ENCODE data around the gene MTUS2.

Gene MTUS2

GRCh38 chr13:29117663-29118062 is 297.5 kb downstream of the MTUS2 start:
- no peak for DNase-seq

- no peak for DNase-seq
Observed at GRCh38 chr13:29118471-29118870, 298.3 kb downstream of the MTUS2 start.

GRCh38 chr13:29125191-29125933 is 305.2 kb downstream of the MTUS2 start:
- DNase-seq: no peak

- no peak for DNase-seq
Observed at GRCh38 chr13:29125934-29126424, 305.8 kb downstream of the MTUS2 start.

- DNase-seq: no peak
Observed at GRCh38 chr13:29129616-29130015, 309.5 kb downstream of the MTUS2 start.

- DNase-seq: no peak
Observed at GRCh38 chr13:29131159-29131558, 311.0 kb downstream of the MTUS2 start.

GRCh38 chr13:29131881-29132668 is 311.9 kb downstream of the MTUS2 start:
- no peak for DNase-seq

- no peak for DNase-seq
Observed at GRCh38 chr13:29136341-29136740, 316.2 kb downstream of the MTUS2 start.

- no peak for DNase-seq
Observed at GRCh38 chr13:29137016-29137415, 316.9 kb downstream of the MTUS2 start.

- DNase-seq: no peak
Observed at GRCh38 chr13:29137995-29138394, 317.9 kb downstream of the MTUS2 start.

- DNase-seq: no peak
Observed at GRCh38 chr13:29140277-29140676, 320.1 kb downstream of the MTUS2 start.

- no peak for DNase-seq
Observed at GRCh38 chr13:29143847-29144246, 323.7 kb downstream of the MTUS2 start.

- no peak for DNase-seq
Observed at GRCh38 chr13:29154390-29154789, 334.3 kb downstream of the MTUS2 start.

- no peak for DNase-seq
Observed at GRCh38 chr13:29156136-29156535, 336.0 kb downstream of the MTUS2 start.

- DNase-seq: no peak
Observed at GRCh38 chr13:29159871-29160270, 339.7 kb downstream of the MTUS2 start.

GRCh38 chr13:29160862-29161261 is 340.7 kb downstream of the MTUS2 start:
- no peak for DNase-seq

GRCh38 chr13:29161676-29162075 is 341.5 kb downstream of the MTUS2 start:
- DNase-seq: no peak

GRCh38 chr13:29162638-29163235 is 342.6 kb downstream of the MTUS2 start:
- no peak for DNase-seq

- no peak for DNase-seq
Observed at GRCh38 chr13:29164116-29164515, 344.0 kb downstream of the MTUS2 start.

- DNase-seq: no peak
Observed at GRCh38 chr13:29165216-29165615, 345.1 kb downstream of the MTUS2 start.

- no peak for DNase-seq
Observed at GRCh38 chr13:29165840-29166239, 345.7 kb downstream of the MTUS2 start.

GRCh38 chr13:29170436-29171082 is 350.4 kb downstream of the MTUS2 start:
- no peak for DNase-seq

GRCh38 chr13:29171244-29171643 is 351.1 kb downstream of the MTUS2 start:
- DNase-seq: no peak

All from hematopoietic multipotent progenitor cell treated with erythropoietin and hydrocortisone succinate and interleukin-3 and kit ligand, for 8 days (in vitro differentiated cells).